Panc1 (cell line): ENCODE measurements around the gene RAB43. TPM values are rescaled to one million over a fixed set of nuclear protein-coding genes. Genes with fewer than 3 reads are reported as not detected.

ENCODE experiments used
- ATAC-seq: fragments of 200-7000 bp; cut with Tn5 transposase; 2 replicates; pipeline ENCODE4 v1.9.1; 2020; ENCODE audit warnings: mild to moderate bottlenecking, moderate library complexity
- BruUV-seq: library from RNA; stranded (reverse); fragments of 400-500 nt; replicated peaks from 2 replicates; lab custom pipeline; 2021; lab: Mats Ljungman, UMichigan
- CTCF ChIA-PET: fragments of 300-600 bp; sonication (Branson Sonifier 250); formaldehyde crosslinking; loops from one replicate; lab custom pipeline; 2022; ENCODE audit warnings: antibody characterized with exemption; lab: Charles Lee
- POLR2A ChIA-PET: fragments of 300-600 bp; sonication (Branson Sonifier 250); formaldehyde crosslinking; loops from one replicate; lab custom pipeline; 2022; ENCODE audit warnings: antibody characterized with exemption; lab: Charles Lee
- DNase-seq: peaks from one replicate; pipeline ENCODE4 v3.0.0-alpha.2; 2010; ENCODE audit warnings: low read depth, low spot score
- H3K27ac ChIP-seq: 2 replicates; pipeline ENCODE4 v1.5.1; 2011; ENCODE audit warnings: mild to moderate bottlenecking, low read length, inconsistent platforms
- H3K27me3 ChIP-seq: fragments of 200-500 bp; sonication (Bioruptor generic); 2 replicates; pipeline ENCODE4 v1.6.0; 2014; ENCODE audit warnings: low read length, inconsistent platforms; ENCODE audit not compliant: control insufficient read depth, insufficient read depth
- H3K36me3 ChIP-seq: fragments of 200-500 bp; sonication (Bioruptor generic); 2 replicates; pipeline ENCODE4 v1.5.1; 2014; ENCODE audit warnings: inconsistent platforms, mild to moderate bottlenecking, low read length, moderate library complexity; ENCODE audit not compliant: control insufficient read depth, insufficient read depth
- H3K4me1 ChIP-seq: 2 replicates; pipeline ENCODE4 v1.5.1; 2011; ENCODE audit warnings: inconsistent platforms, mild to moderate bottlenecking, low read length, moderate library complexity; ENCODE audit not compliant: control insufficient read depth, insufficient read depth
- H3K4me3 ChIP-seq, 2 experiments: 2 replicates each; pipeline ENCODE4 v1.5.1; 2011 to 2012; ENCODE audit warnings: low read depth in 2 of 2, low read length in 2 of 2, mild to moderate bottlenecking in 2 of 2, inconsistent platforms in 1 of 2, moderate library complexity in 1 of 2
- H3K9me3 ChIP-seq: fragments of 200-500 bp; sonication (Bioruptor generic); 2 replicates; pipeline ENCODE4 v1.5.1; 2014; ENCODE audit warnings: low read depth, mild to moderate bottlenecking, inconsistent platforms, low read length, moderate library complexity; ENCODE audit not compliant: control insufficient read depth, insufficient read depth
- POLR2AphosphoS5 ChIP-seq: IDR thresholded peaks from 2 replicates; pipeline ENCODE4 v1.6.1; 2012; ENCODE audit warnings: mild to moderate bottlenecking, low read depth, low read length, moderate library complexity
- SIN3A ChIP-seq: IDR thresholded peaks from 2 replicates; pipeline ENCODE4 v1.6.1; 2012; ENCODE audit warnings: low read depth, mild to moderate bottlenecking, low read length, moderate library complexity, borderline replicate concordance; ENCODE audit not compliant: insufficient read depth
- TCF7L2 ChIP-seq: IDR thresholded peaks from 2 replicates; pipeline ENCODE4 v1.6.1; 2011; ENCODE audit warnings: mild to moderate bottlenecking, low read depth, low read length, inconsistent platforms
- in situ Hi-C: cut with HindIII; loops from 2 replicates; pipeline ENCODE4 v1.10.0; 2016; ENCODE audit warnings: low sequenced_read_pairs, low pct_unique_long_range_greater_than_20kb
- intact Hi-C: fragments of 100-400 bp; cut with micrococcal nuclease; formaldehyde crosslinking; loops from one replicate; pipeline ENCODE4 v1.10.0; 2022; ENCODE audit not compliant: unreplicated experiment
- total RNA-seq: library from RNA; stranded (reverse); gene quantifications from one replicate; pipeline ENCODE4 v1.2.1, GENCODE V29; 2021; ENCODE audit not compliant: unreplicated experiment
- TF ChIP-seq, protein P1 (sequence below): fragments of 450-650 bp; IDR thresholded peaks from 2 replicates; pipeline ENCODE4 v1.5.1; 2017; ENCODE audit warnings: mild to moderate bottlenecking
- TF ChIP-seq, protein P2 (sequence below), 2 experiments: IDR thresholded peaks; 2 replicates each; pipeline ENCODE4 v1.6.1; 2011 to 2012; ENCODE audit warnings: low read depth in 2 of 2, control low read depth in 1 of 2, low read length in 1 of 2, mild to moderate bottlenecking in 1 of 2, moderate library complexity in 1 of 2; ENCODE audit not compliant: insufficient read depth in 1 of 2

The RAB43 gene
- total RNA-seq, 1 experiment from 2014 or later: 27.7 TPM

DNA sequence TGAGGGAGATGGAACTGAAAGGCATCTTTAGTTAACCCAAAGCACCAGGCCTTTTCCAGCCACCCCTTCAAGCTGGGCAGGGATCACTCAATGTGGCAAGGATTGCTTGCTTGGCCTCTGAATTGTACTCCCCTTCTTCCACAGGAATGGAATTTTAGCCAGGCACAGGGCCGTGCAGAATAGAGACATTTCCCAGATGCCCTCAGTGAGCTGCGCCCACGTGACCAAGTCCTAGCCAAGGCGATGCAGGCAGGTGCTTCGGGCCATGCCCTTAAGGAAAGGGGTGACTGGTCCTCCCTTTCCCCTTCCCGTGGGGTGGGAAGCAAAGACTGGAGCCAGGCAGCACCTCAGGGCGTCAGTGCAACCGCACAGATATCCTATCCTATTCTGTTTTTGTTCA, 43.1 kb downstream of the RAB43 start:
- Histone ChIP-seq H3K27me3 (no peaks in the 10 kb centered on the region), H3K4me3 (no peak overlapping the region), H3K4me1 (no peaks in the 10 kb centered on the region), H3K27ac (no peak overlapping the region), H3K36me3 (no peaks in the 10 kb centered on the region), H3K9me3 (no peaks in the 10 kb centered on the region)
- ATAC-seq: no peak
- no peak for DNase-seq
- TF ChIP-seq, protein P1, sequence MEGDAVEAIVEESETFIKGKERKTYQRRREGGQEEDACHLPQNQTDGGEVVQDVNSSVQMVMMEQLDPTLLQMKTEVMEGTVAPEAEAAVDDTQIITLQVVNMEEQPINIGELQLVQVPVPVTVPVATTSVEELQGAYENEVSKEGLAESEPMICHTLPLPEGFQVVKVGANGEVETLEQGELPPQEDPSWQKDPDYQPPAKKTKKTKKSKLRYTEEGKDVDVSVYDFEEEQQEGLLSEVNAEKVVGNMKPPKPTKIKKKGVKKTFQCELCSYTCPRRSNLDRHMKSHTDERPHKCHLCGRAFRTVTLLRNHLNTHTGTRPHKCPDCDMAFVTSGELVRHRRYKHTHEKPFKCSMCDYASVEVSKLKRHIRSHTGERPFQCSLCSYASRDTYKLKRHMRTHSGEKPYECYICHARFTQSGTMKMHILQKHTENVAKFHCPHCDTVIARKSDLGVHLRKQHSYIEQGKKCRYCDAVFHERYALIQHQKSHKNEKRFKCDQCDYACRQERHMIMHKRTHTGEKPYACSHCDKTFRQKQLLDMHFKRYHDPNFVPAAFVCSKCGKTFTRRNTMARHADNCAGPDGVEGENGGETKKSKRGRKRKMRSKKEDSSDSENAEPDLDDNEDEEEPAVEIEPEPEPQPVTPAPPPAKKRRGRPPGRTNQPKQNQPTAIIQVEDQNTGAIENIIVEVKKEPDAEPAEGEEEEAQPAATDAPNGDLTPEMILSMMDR: no peak
- TF ChIP-seq, protein P2, sequence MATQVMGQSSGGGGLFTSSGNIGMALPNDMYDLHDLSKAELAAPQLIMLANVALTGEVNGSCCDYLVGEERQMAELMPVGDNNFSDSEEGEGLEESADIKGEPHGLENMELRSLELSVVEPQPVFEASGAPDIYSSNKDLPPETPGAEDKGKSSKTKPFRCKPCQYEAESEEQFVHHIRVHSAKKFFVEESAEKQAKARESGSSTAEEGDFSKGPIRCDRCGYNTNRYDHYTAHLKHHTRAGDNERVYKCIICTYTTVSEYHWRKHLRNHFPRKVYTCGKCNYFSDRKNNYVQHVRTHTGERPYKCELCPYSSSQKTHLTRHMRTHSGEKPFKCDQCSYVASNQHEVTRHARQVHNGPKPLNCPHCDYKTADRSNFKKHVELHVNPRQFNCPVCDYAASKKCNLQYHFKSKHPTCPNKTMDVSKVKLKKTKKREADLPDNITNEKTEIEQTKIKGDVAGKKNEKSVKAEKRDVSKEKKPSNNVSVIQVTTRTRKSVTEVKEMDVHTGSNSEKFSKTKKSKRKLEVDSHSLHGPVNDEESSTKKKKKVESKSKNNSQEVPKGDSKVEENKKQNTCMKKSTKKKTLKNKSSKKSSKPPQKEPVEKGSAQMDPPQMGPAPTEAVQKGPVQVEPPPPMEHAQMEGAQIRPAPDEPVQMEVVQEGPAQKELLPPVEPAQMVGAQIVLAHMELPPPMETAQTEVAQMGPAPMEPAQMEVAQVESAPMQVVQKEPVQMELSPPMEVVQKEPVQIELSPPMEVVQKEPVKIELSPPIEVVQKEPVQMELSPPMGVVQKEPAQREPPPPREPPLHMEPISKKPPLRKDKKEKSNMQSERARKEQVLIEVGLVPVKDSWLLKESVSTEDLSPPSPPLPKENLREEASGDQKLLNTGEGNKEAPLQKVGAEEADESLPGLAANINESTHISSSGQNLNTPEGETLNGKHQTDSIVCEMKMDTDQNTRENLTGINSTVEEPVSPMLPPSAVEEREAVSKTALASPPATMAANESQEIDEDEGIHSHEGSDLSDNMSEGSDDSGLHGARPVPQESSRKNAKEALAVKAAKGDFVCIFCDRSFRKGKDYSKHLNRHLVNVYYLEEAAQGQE (IDR thresholded peaks at IDR 0.05; ENCODE audit: insufficient read depth in 1 of 2, low read depth in 2 of 2, low read length in 1 of 2): no peak
- no peak for TF ChIP-seq TCF7L2
- TF ChIP-seq POLR2AphosphoS5: no peak
- no peak for TF ChIP-seq SIN3A
- intact Hi-C loops (no loop called here), in situ Hi-C loops (no loop called here)
- BruUV-seq: no TSS peak
- ChIA-PET CTCF (no interaction called here), POLR2A (no interaction called here)

DNA sequence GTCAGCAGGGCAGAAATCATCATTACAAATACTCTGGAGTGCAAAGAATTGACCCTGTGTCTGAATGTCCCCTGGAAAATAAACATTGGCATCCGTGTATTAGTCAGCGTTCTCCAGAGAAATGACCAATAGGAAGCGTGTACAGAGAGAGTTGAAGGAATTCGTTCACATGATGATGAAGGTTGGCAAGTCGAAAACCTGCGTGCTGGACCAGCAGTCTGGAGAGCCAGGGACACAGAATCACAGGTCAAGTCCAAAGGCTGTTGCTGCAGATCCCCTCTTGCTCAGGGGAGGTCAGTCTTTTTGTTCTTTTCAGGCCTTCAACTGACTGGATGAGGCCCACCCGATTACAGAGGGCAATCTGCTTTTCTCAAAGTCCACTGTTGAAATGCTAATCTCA, 44.4 kb downstream of the RAB43 start:
- no TSS peak for BruUV-seq
- no peak for ATAC-seq
- POLR2A ChIA-PET: no interaction called here

More for the DNA sequence above, 44.4 kb downstream of the RAB43 start:
- TF ChIP-seq, protein P2 (IDR thresholded peaks at IDR 0.05; ENCODE audit: insufficient read depth in 1 of 2, low read depth in 2 of 2, low read length in 1 of 2): no peak
- TF ChIP-seq, protein P1: no peak
- TF ChIP-seq POLR2AphosphoS5 (no peak), TCF7L2 (no peak), SIN3A (no peak)
- CTCF ChIA-PET: no interaction called here
- H3K9me3 ChIP-seq: no peaks in the 10 kb centered on the region
- H3K27me3 ChIP-seq: no peaks in the 10 kb centered on the region
- H3K27ac ChIP-seq: no peak overlapping the region
- H3K4me1 ChIP-seq: no peaks in the 10 kb centered on the region
- in situ Hi-C loops (no loop called here), intact Hi-C loops (no loop called here)
- no peak for DNase-seq
- no peak overlapping the region for H3K4me3 ChIP-seq
- H3K36me3 ChIP-seq: no peaks in the 10 kb centered on the region
